H1 (cell line): ENCODE measurements around the gene COL4A4. TPM values are rescaled to one million over a fixed set of nuclear protein-coding genes. Genes with fewer than 3 reads are reported as not detected.

ENCODE experiments used
- CTCF ChIA-PET: fragments of 300-600 bp; sonication (Branson Sonifier 250); formaldehyde crosslinking; loops from one replicate; lab custom pipeline; 2021; ENCODE audit not compliant: partially characterized antibody; lab: Charles Lee
- POLR2A ChIA-PET: fragments of 300-600 bp; sonication (Branson Sonifier 250); formaldehyde crosslinking; loops from one replicate; lab custom pipeline; 2021; ENCODE audit warnings: inconsistent platforms; ENCODE audit not compliant: partially characterized antibody; lab: Charles Lee
- DNase-seq, 2 experiments: peaks; one replicate each; pipeline versions ENCODE4 v3.0.0 to v3.0.0-alpha.2; 2010 to 2022; ENCODE audit warnings: low spot score in 2 of 2, low read depth in 1 of 2, mixed read lengths in 1 of 2
- FAIRE-seq: peaks from 2 replicates; lab custom pipeline; 2011; peaks lifted over from hg19 to GRCh38; lab: Jason Lieb, UNC
- H2AFZ ChIP-seq: 2 replicates; pipeline ENCODE4 v1.8.1; 2012; ENCODE audit warnings: low read length, inconsistent platforms
- H2AK5ac ChIP-seq: 2 replicates; pipeline ENCODE4 v1.6.1; 2013; ENCODE audit warnings: low read depth, low read length
- H2BK120ac ChIP-seq: replicated peaks from 2 replicates; pipeline ENCODE3; 2013; ENCODE audit warnings: low read depth, low read length, inconsistent platforms
- H2BK12ac ChIP-seq: 2 replicates; pipeline ENCODE4 v1.6.1; 2013; ENCODE audit warnings: low read depth, low read length
- H2BK15ac ChIP-seq: 2 replicates; pipeline ENCODE4 v1.6.1; 2013; ENCODE audit warnings: low read length
- H2BK20ac ChIP-seq: 2 replicates; pipeline ENCODE4 v1.6.1; 2013; ENCODE audit warnings: low read length
- H2BK5ac ChIP-seq: 2 replicates; pipeline ENCODE4 v1.6.1; 2013; ENCODE audit warnings: low read depth, low read length
- H3K14ac ChIP-seq: 2 replicates; pipeline ENCODE4 v1.6.1; 2013; ENCODE audit warnings: inconsistent platforms; ENCODE audit not compliant: insufficient read length
- H3K18ac ChIP-seq: 2 replicates; pipeline ENCODE4 v1.6.1; 2013; ENCODE audit warnings: low read length; ENCODE audit errors: extremely low read depth
- H3K23ac ChIP-seq: 2 replicates; pipeline ENCODE4 v1.6.1; 2013; ENCODE audit warnings: inconsistent platforms; ENCODE audit not compliant: insufficient read length
- H3K23me2 ChIP-seq: 2 replicates; pipeline ENCODE4 v1.6.1; 2013; ENCODE audit warnings: low read depth, low read length
- H3K27ac ChIP-seq: 2 replicates; pipeline ENCODE4 v1.6.1; 2011; ENCODE audit warnings: low read depth, low read length, inconsistent platforms
- H3K27me3 ChIP-seq, 4 experiments: replicated peaks in 1 of 4; 1 replicate in 1 of 4; 2 replicates in 3 of 4; pipeline versions ENCODE4 v1.6.1 to v1.8.1; 2011 to 2013; ENCODE audit warnings: low read length in 3 of 4, mild to moderate bottlenecking in 3 of 4, inconsistent platforms in 2 of 4, mixed read lengths in 2 of 4, moderate library complexity in 1 of 4; ENCODE audit not compliant: control insufficient read depth in 3 of 4, insufficient read depth in 3 of 4; ENCODE audit errors: extremely low read depth in 1 of 4
- H3K36me3 ChIP-seq, 4 experiments: 2 replicates each; pipeline versions ENCODE4 v1.6.1 to v1.8.1; 2011 to 2013; ENCODE audit warnings: mild to moderate bottlenecking in 4 of 4, low read length in 3 of 4, moderate library complexity in 2 of 4, control low read depth in 1 of 4, inconsistent platforms in 1 of 4; ENCODE audit not compliant: insufficient read depth in 4 of 4, control insufficient read depth in 2 of 4
- H3K4ac ChIP-seq: replicated peaks from 2 replicates; pipeline ENCODE3; 2013; ENCODE audit warnings: low read length, low read depth, mixed read lengths, inconsistent platforms; ENCODE audit not compliant: insufficient read length
- H3K4me1 ChIP-seq, 4 experiments: replicated peaks in 1 of 4; 1 replicate in 1 of 4; 2 replicates in 3 of 4; pipeline versions ENCODE4 v1.6.1 to v1.8.1; 2011 to 2013; ENCODE audit warnings: low read length in 3 of 4, inconsistent platforms in 2 of 4, mixed read lengths in 1 of 4; ENCODE audit not compliant: insufficient read depth in 4 of 4, control insufficient read depth in 3 of 4
- H3K4me2 ChIP-seq, 2 experiments: 2 replicates each; pipeline versions ENCODE4 v1.6.1 to v1.8.1; 2011 to 2013; ENCODE audit warnings: low read depth in 2 of 2, low read length in 2 of 2, control low read depth in 1 of 2, inconsistent platforms in 1 of 2, mild to moderate bottlenecking in 1 of 2; ENCODE audit not compliant: insufficient read depth in 1 of 2
- H3K4me3 ChIP-seq, 4 experiments: fragments of 200-600, 300-600 bp in 1 of 4; sonication (generic), shearing (Covaris generic), sonication (Bioruptor Twin) in 1 of 4; 2 replicates each; pipeline versions ENCODE4 v1.5.1 to v1.8.1; 2011 to 2016; ENCODE audit warnings: low read length in 4 of 4, low read depth in 3 of 4, control low read depth in 2 of 4, inconsistent platforms in 2 of 4, mild to moderate bottlenecking in 2 of 4, mixed read lengths in 1 of 4, moderate library complexity in 1 of 4; ENCODE audit not compliant: insufficient read depth in 2 of 4; ENCODE audit errors: extremely low read depth in 1 of 4
- H3K56ac ChIP-seq: replicated peaks from 2 replicates; pipeline ENCODE3; 2013; ENCODE audit warnings: low read depth, mild to moderate bottlenecking, mixed read lengths, low read length, inconsistent platforms; ENCODE audit not compliant: insufficient read length
- H3K79me1 ChIP-seq: 2 replicates; pipeline ENCODE4 v1.6.1; 2013; ENCODE audit warnings: low read depth, low read length, control low read depth
- H3K79me2 ChIP-seq, 2 experiments: 2 replicates each; pipeline versions ENCODE4 v1.6.1 to v1.8.1; 2012 to 2013; ENCODE audit warnings: low read length in 2 of 2, mild to moderate bottlenecking in 2 of 2, inconsistent platforms in 1 of 2; ENCODE audit not compliant: insufficient read depth in 2 of 2, control insufficient read depth in 1 of 2
- H3K9ac ChIP-seq, 4 experiments: replicated peaks in 1 of 4; 1 replicate in 1 of 4; 2 replicates in 3 of 4; pipeline versions ENCODE4 v1.6.1 to v1.8.1; 2011 to 2013; ENCODE audit warnings: low read depth in 3 of 4, low read length in 3 of 4, control low read depth in 2 of 4, mild to moderate bottlenecking in 2 of 4, moderate library complexity in 2 of 4, inconsistent platforms in 1 of 4; ENCODE audit errors: extremely low read depth in 1 of 4
- H3K9me3 ChIP-seq, 2 experiments: 2 replicates each; pipeline versions ENCODE4 v1.6.1 to v1.8.1; 2012 to 2013; ENCODE audit warnings: mild to moderate bottlenecking in 2 of 2, moderate library complexity in 2 of 2, control low read depth in 1 of 2, inconsistent platforms in 1 of 2, low read depth in 1 of 2, low read length in 1 of 2, mixed read lengths in 1 of 2; ENCODE audit not compliant: insufficient read depth in 2 of 2
- H4K20me1 ChIP-seq, 2 experiments: replicated peaks in 1 of 2; 2 replicates each; pipeline versions ENCODE3 to v1.8.1; 2011 to 2013; ENCODE audit warnings: inconsistent platforms in 2 of 2, low read length in 2 of 2, mild to moderate bottlenecking in 1 of 2; ENCODE audit not compliant: insufficient read depth in 2 of 2, control insufficient read depth in 1 of 2
- H4K5ac ChIP-seq: 2 replicates; pipeline ENCODE4 v1.6.1; 2013; ENCODE audit warnings: low read length, low read depth, mixed read lengths, inconsistent platforms; ENCODE audit not compliant: insufficient read length
- H4K8ac ChIP-seq: 2 replicates; pipeline ENCODE4 v1.8.0; 2013; ENCODE audit warnings: mild to moderate bottlenecking, moderate library complexity, low read length, inconsistent platforms; ENCODE audit not compliant: insufficient read depth; ENCODE audit errors: extremely low read depth
- H4K91ac ChIP-seq: replicated peaks from 2 replicates; pipeline ENCODE3; 2013; ENCODE audit warnings: low read length, mixed read lengths, inconsistent platforms; ENCODE audit not compliant: insufficient read length
- BRCA1 ChIP-seq: IDR thresholded peaks from 2 replicates; pipeline ENCODE4 v1.6.1; 2012; ENCODE audit warnings: low read depth, low read length, improper control_type of control experiment
- CBX5 ChIP-seq: fragments of 300-800, 300-1000 bp; sonication (generic); IDR thresholded peaks from 2 replicates; pipeline ENCODE4 v1.7.1; 2016; ENCODE audit warnings: antibody characterized with exemption, low read length, low read depth
- EGR1 ChIP-seq: IDR thresholded peaks from 2 replicates; pipeline ENCODE4 v1.6.1; 2011; ENCODE audit warnings: low read depth, low read length, borderline replicate concordance
- HDAC6 ChIP-seq: IDR thresholded peaks from one replicate; pipeline ENCODE4 v1.7.1; 2012; ENCODE audit warnings: low read depth, mild to moderate bottlenecking, inconsistent platforms, low read length, moderate library complexity
- JUN ChIP-seq: IDR thresholded peaks from 2 replicates; pipeline ENCODE4 v1.6.1; 2011; ENCODE audit warnings: low read depth, mild to moderate bottlenecking, improper control_type of control experiment, low read length
- NANOG ChIP-seq: IDR thresholded peaks from 2 replicates; pipeline ENCODE4 v1.6.1; 2011; ENCODE audit warnings: low read length, low read depth, mild to moderate bottlenecking, inconsistent platforms; ENCODE audit not compliant: insufficient read depth, poor library complexity, severe bottlenecking
- PHF8 ChIP-seq: fragments of 200-600 bp; sonication (generic); conservative IDR thresholded peaks from 2 replicates; pipeline ENCODE4 v1.7.1; 2012; ENCODE audit warnings: low read depth, mild to moderate bottlenecking, inconsistent platforms, low read length, moderate library complexity
- SIRT6 ChIP-seq: IDR thresholded peaks from one replicate; pipeline ENCODE4 v1.7.1; 2012; ENCODE audit warnings: low read length, inconsistent platforms
- YY1 ChIP-seq: IDR thresholded peaks from 2 replicates; pipeline ENCODE4 v1.6.1; 2011; ENCODE audit warnings: low read depth, mild to moderate bottlenecking, low read length
- WGBS, 2 experiments: shearing (Covaris generic) in 1 of 2; methylation state at CpG; one replicate each; pipeline versions ENCODE4 v1.1.6 to v1.1.7; 2013 to 2015; ENCODE audit warnings: low lambda C conversion rate in 2 of 2, mixed read lengths in 2 of 2, inconsistent platforms in 1 of 2, low coverage in 1 of 2, missing lambda C conversion rate in 1 of 2; ENCODE audit not compliant: insufficient replicate concordance in 2 of 2, insufficient coverage in 1 of 2, insufficient read length in 1 of 2; ENCODE audit errors: extremely low coverage in 1 of 2, missing lambda C conversion rate in 1 of 2; 5-methylcytosine and 5-hydroxymethylcytosine counted together
- polyA plus RNA-seq, 7 experiments: library from polyadenylated mRNA; depleted of rRNA in 3 of 7; stranded (reverse) in 5 of 7; unstranded in 2 of 7; fragments of >200 nt in 5 of 7; fragments of 200-250 nt in 2 of 7; gene quantifications; 1 replicate in 5 of 7; 2 replicates in 1 of 7; 4 replicates in 1 of 7; pipeline versions ENCODE4 v1.2.1 to v1.2.3, GENCODE V29; 2011 to 2013; ENCODE audit warnings: missing spikeins in 2 of 7, mixed read lengths in 2 of 7
- total RNA-seq: library from RNA; stranded (reverse); fragmentation: NEBNext Ultra II Directional; extraction: Animal tissue kit (Norgen Biotek cat#: 25700); gene quantifications from 2 replicates; pipeline ENCODE4 v1.2.1, GENCODE V29; 2021
- TF ChIP-seq, protein P1 (sequence below): IDR thresholded peaks from 2 replicates; pipeline ENCODE4 v1.6.1; 2011; ENCODE audit warnings: low read length, improper control_type of control experiment
- TF ChIP-seq, protein P2 (sequence below), 3 experiments: IDR thresholded peaks; 1 replicate in 2 of 3; 2 replicates in 1 of 3; pipeline versions ENCODE4 v1.5.1 to v1.6.1; 2011; ENCODE audit warnings: low read length in 3 of 3, mild to moderate bottlenecking in 3 of 3, inconsistent platforms in 2 of 3, low read depth in 1 of 3, moderate library complexity in 1 of 3; ENCODE audit not compliant: insufficient read depth in 1 of 3; ENCODE audit errors: control extremely low read depth in 1 of 3

Gene COL4A4
- total and polyA plus RNA-seq, 2 of the 8 experiments (the other 6 are each of a cell fraction or from before 2014, with no cell fraction given): 0.33 to 1.7 TPM

- DNase-seq: no peak
- no peak for TF ChIP-seq BRCA1
- no peak for TF ChIP-seq JUN
- TF ChIP-seq PHF8: no peak
- no peak for TF ChIP-seq SIRT6
- TF ChIP-seq, protein P1, sequence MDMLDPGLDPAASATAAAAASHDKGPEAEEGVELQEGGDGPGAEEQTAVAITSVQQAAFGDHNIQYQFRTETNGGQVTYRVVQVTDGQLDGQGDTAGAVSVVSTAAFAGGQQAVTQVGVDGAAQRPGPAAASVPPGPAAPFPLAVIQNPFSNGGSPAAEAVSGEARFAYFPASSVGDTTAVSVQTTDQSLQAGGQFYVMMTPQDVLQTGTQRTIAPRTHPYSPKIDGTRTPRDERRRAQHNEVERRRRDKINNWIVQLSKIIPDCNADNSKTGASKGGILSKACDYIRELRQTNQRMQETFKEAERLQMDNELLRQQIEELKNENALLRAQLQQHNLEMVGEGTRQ: no peak
- TF ChIP-seq NANOG: no peak
- no peak for TF ChIP-seq HDAC6
- no peak for TF ChIP-seq CBX5
- TF ChIP-seq, protein P2, sequence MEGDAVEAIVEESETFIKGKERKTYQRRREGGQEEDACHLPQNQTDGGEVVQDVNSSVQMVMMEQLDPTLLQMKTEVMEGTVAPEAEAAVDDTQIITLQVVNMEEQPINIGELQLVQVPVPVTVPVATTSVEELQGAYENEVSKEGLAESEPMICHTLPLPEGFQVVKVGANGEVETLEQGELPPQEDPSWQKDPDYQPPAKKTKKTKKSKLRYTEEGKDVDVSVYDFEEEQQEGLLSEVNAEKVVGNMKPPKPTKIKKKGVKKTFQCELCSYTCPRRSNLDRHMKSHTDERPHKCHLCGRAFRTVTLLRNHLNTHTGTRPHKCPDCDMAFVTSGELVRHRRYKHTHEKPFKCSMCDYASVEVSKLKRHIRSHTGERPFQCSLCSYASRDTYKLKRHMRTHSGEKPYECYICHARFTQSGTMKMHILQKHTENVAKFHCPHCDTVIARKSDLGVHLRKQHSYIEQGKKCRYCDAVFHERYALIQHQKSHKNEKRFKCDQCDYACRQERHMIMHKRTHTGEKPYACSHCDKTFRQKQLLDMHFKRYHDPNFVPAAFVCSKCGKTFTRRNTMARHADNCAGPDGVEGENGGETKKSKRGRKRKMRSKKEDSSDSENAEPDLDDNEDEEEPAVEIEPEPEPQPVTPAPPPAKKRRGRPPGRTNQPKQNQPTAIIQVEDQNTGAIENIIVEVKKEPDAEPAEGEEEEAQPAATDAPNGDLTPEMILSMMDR (IDR thresholded peaks at IDR 0.05; ENCODE audit: control extremely low read depth in 1 of 3, insufficient read depth in 1 of 3, low read depth in 1 of 3, low read length in 3 of 3): no peak
- no peak for TF ChIP-seq EGR1
- no peak for TF ChIP-seq YY1
Measured at GRCh38 chr2:227079726-227080125, 84.3 kb downstream of the COL4A4 start.

More at GRCh38 chr2:227079726-227080125, 84.3 kb downstream of the COL4A4 start:
- Histone ChIP-seq H3K27ac (no peak overlapping the region), H2AK5ac (no peak overlapping the region), H3K79me1 (no peaks in the 10 kb centered on the region), H2AFZ (no peak overlapping the region), H3K9ac (no peak overlapping the region), H3K18ac (no peak overlapping the region), H2BK5ac (no peak overlapping the region), H3K9me3 (no peaks in the 10 kb centered on the region), H3K4me1 (no peaks in the 10 kb centered on the region), H4K5ac (no peak overlapping the region), H3K56ac (no peak overlapping the region), H2BK12ac (no peak overlapping the region), H3K23me2 (no peaks in the 10 kb centered on the region), H3K79me2 (no peaks in the 10 kb centered on the region), H4K91ac (no peak overlapping the region), H4K8ac (no peak overlapping the region), H3K4ac (no peak overlapping the region), H3K23ac (no peak overlapping the region), H3K4me3 (no peak overlapping the region), H4K20me1 (no peaks in the 10 kb centered on the region), H2BK15ac (no peak overlapping the region), H2BK120ac (no peak overlapping the region), H2BK20ac (no peak overlapping the region), H3K4me2 (no peak overlapping the region), H3K14ac (no peak overlapping the region), H3K27me3 (no peaks in the 10 kb centered on the region), H3K36me3 (no peaks in the 10 kb centered on the region)
- ChIA-PET POLR2A (no interaction called here), CTCF (interaction anchor here (0.6 kb wide), 1 partner anchor 13 kb away, joined by 3 read pairs; no protein-coding TSS in a partner anchor)
- FAIRE-seq: no peak
- 86% methylated on average over 6 of the region's 6 CpGs; no CpG with 5 or more reads in 1 of the 2 experiments for WGBS, 2 experiments
